Neutrophil (primary cell): ENCODE data around the gene METTL18.

Experiments
- H3K27ac ChIP-seq: fragments of 200-600 bp; sonication (generic); 2 replicates; pipeline ENCODE4 v1.5.1; 2016; ENCODE audit warnings: mild to moderate bottlenecking, moderate library complexity
- H3K27me3 ChIP-seq: fragments of 200-600 bp; sonication (generic); 2 replicates; pipeline ENCODE4 v1.6.0; 2016; ENCODE audit warnings: mild to moderate bottlenecking
- H3K36me3 ChIP-seq: fragments of 200-600 bp; sonication (generic); 2 replicates; pipeline ENCODE4 v1.5.1; 2017
- H3K4me1 ChIP-seq, 2 experiments: fragments of 200-600 bp in 1 of 2; sonication (generic) in 1 of 2; 1 replicate in 1 of 2; 2 replicates in 1 of 2; pipeline versions ENCODE4 v1.5.1 to v1.6.1; 2013 to 2016; ENCODE audit warnings: low read depth in 1 of 2, low read length in 1 of 2, mild to moderate bottlenecking in 1 of 2, moderate library complexity in 1 of 2; ENCODE audit not compliant: control insufficient read depth in 1 of 2, insufficient read depth in 1 of 2
- H3K4me3 ChIP-seq, 2 experiments: fragments of 200-600 bp in 1 of 2; sonication (generic) in 1 of 2; 1 replicate in 1 of 2; 2 replicates in 1 of 2; pipeline ENCODE4 v1.5.1; 2013 to 2016; ENCODE audit warnings: low read depth in 1 of 2, low read length in 1 of 2, mild to moderate bottlenecking in 1 of 2, moderate library complexity in 1 of 2
- H3K9me3 ChIP-seq: fragments of 200-600 bp; sonication (generic); 2 replicates; pipeline ENCODE4 v1.5.1; 2016
- CTCF ChIP-seq: fragments of 200-600 bp; sonication (generic); IDR thresholded peaks from 2 replicates; pipeline ENCODE4 v1.5.1; 2016; ENCODE audit warnings: antibody characterized with exemption

The METTL18 gene

GRCh38 chr1:169776440-169776839 is 18.3 kb downstream of the METTL18 start:
- no peaks in the 10 kb centered on the region for H3K36me3 ChIP-seq
- TF ChIP-seq CTCF: no peak
- H3K27me3 ChIP-seq: no peaks in the 10 kb centered on the region
- H3K27ac ChIP-seq: no peak overlapping the region
- no peak overlapping the region for H3K4me3 ChIP-seq
- H3K9me3 ChIP-seq: no peaks in the 10 kb centered on the region
- no peaks in the 10 kb centered on the region for H3K4me1 ChIP-seq

- H3K4me1 ChIP-seq: no peaks in the 10 kb centered on the region
- TF ChIP-seq CTCF: no peak
- no peak overlapping the region for H3K27ac ChIP-seq
- no peaks in the 10 kb centered on the region for H3K36me3 ChIP-seq
- H3K4me3 ChIP-seq: no peak overlapping the region
- H3K9me3 ChIP-seq: no peaks in the 10 kb centered on the region
- H3K27me3 ChIP-seq: no peaks in the 10 kb centered on the region
Measured at GRCh38 chr1:169768161-169768560, 26.5 kb downstream of the METTL18 start.

DNA sequence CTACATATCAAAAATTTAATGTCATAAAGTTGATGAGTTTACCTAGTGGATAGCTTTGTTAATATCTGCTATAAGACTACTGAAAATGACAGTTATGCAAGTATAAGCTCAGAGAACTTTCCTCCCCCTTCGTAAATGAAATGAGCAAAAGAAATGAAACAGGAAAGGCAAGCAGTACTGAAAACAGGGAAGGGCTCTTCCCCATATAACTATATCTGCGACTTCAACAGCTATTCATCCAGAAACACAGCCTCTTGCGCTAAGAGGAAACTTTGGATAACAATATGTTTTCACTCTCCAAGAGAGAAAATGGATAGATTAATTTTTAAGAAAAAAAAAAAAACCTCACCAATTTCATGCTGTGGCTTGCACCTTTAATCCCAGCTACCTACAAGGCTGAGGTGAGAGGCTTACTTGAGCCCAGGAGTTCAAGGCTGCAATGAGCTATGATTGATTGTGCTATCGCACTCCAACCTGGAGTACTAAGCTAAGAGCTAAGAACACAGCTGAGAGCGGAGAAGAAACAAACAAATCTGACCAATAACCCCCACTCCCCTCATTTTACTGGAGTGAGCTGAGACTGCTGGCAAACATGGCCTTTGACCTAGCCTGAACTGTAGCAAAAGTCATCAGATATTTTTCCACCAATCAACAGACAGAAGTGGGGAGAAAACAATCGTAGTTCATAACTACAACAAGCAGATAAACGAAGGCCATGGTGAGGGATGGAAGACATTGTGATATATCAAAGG is 29.0 kb downstream of the METTL18 start:
- H3K36me3 ChIP-seq: no peaks in the 10 kb centered on the region
- no peak overlapping the region for H3K4me3 ChIP-seq
- H3K9me3 ChIP-seq: no peaks in the 10 kb centered on the region
- no peaks in the 10 kb centered on the region for H3K27me3 ChIP-seq
- H3K4me1 ChIP-seq: no peaks in the 10 kb centered on the region
- H3K27ac ChIP-seq: no peak overlapping the region
- TF ChIP-seq CTCF: no peak

GRCh38 chr1:169764919-169765318 is 29.8 kb downstream of the METTL18 start:
- no peak for TF ChIP-seq CTCF
- Histone ChIP-seq H3K4me1 (no peaks in the 10 kb centered on the region), H3K9me3 (no peaks in the 10 kb centered on the region), H3K36me3 (no peaks in the 10 kb centered on the region), H3K4me3 (no peak overlapping the region), H3K27ac (no peak overlapping the region), H3K27me3 (no peaks in the 10 kb centered on the region)

DNA sequence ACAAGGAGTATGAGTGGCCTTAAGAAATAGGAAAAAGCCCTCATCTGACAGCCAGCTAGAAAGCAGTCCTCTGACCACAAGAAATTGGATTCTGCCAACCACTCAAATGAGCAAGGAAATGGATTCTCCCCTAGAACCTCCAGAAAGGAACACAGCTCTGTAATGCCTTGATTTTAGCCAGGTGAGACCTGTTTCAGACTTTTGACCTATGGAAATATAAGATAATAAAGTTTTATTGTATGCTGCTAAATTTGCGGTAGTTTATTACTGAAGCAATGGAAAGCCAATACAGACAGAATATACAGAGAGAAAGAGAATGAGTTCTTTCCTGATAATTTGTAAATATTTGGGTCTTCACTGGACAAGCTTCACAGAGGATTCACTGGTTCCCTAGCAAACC is 32.0 kb downstream of the METTL18 start:
- Histone ChIP-seq H3K9me3 (no peaks in the 10 kb centered on the region), H3K36me3 (no peaks in the 10 kb centered on the region), H3K4me1 (no peaks in the 10 kb centered on the region), H3K27me3 (no peaks in the 10 kb centered on the region), H3K4me3 (no peak overlapping the region), H3K27ac (no peak overlapping the region)
- TF ChIP-seq CTCF: no peak
